ENCODE measurements around the gene ONECUT1. TPM values are rescaled to one million over a fixed set of nuclear protein-coding genes. Genes with fewer than 3 reads are reported as not detected.

ONECUT1 gene
- total and polyA plus RNA-seq, 11 donors, result not detected

DNA sequence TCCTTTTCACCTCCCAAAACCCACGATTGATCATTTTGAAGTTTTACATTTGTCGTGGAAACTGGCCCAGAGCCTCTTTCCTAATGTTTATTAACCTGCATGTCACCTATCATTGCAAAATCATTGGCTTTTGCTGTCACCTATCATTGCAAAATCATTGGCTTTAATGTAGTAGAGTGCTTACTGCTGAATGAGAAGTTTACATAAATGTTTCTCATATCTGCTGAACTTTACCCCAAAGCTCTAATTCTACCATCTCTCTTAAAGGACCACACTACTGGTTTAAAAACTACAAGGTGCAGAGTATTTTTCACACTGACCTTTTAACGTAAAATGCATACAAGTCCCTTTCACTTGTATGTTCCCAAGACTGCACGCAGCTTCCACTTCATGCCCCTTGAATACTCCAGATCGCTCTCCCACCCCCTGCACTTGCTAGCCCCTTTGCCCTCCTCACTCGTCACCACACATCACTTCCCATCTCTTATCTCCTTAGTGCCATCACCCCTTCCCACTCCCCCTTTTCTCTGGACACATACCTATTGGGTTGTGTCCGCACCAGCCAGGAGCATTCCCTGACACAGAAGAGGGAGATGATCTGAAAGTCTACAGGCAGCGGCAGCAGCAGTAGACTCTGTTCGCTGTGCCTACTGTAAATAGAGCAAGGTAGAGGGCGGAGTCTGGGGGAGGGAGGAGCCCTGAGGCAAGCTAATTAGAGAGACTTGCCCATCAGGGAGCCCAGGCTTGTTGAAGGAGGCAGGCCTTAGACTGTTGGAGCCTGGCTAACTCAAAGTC is 80.8 kb downstream of the ONECUT1 start:
- Histone ChIP-seq H3K9me3 (no peaks in the 10 kb centered on the region), H3K27ac (no peak overlapping the region), H3K27me3 (no peaks in the 10 kb centered on the region), H3K4me3 (no peak overlapping the region), H3K4me1 (no peaks in the 10 kb centered on the region), H3K36me3 (no peaks in the 10 kb centered on the region)
- intact Hi-C loops (cut with DNase I), result no loop called here
- no peak for ATAC-seq
- WGBS, 4 donors, result 60 to 69% (median 68%) methylated on average over 10 of the region's 10 CpGs
- TF ChIP-seq, protein P1, sequence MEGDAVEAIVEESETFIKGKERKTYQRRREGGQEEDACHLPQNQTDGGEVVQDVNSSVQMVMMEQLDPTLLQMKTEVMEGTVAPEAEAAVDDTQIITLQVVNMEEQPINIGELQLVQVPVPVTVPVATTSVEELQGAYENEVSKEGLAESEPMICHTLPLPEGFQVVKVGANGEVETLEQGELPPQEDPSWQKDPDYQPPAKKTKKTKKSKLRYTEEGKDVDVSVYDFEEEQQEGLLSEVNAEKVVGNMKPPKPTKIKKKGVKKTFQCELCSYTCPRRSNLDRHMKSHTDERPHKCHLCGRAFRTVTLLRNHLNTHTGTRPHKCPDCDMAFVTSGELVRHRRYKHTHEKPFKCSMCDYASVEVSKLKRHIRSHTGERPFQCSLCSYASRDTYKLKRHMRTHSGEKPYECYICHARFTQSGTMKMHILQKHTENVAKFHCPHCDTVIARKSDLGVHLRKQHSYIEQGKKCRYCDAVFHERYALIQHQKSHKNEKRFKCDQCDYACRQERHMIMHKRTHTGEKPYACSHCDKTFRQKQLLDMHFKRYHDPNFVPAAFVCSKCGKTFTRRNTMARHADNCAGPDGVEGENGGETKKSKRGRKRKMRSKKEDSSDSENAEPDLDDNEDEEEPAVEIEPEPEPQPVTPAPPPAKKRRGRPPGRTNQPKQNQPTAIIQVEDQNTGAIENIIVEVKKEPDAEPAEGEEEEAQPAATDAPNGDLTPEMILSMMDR (IDR thresholded peaks at IDR 0.05), result no peak
- no peak for TF ChIP-seq POLR2A (IDR thresholded peaks at IDR 0.05)
- no peak for DNase-seq

Other genes starting within 250 kb of the ONECUT1 start
- gene ARPP19, start 221.3 kb downstream of the ONECUT1 start, total RNA-seq, result 100 to 1,000 TPM in 7 of 9 donors, 10 to 100 TPM in 2; 77.2 to 182 (median 147) TPM
- 100 to 1,000 TPM in 1 of 2 donors, 10 to 100 TPM in 1; 28.5 to 122 TPM for gene ARPP19, start 221.3 kb downstream of the ONECUT1 start, polyA plus RNA-seq
- 10 to 100 TPM; 21.3 to 51.5 (median 29.8) TPM for gene ATOSA, start 110.9 kb downstream of the ONECUT1 start, total RNA-seq
- gene ATOSA, start 110.9 kb downstream of the ONECUT1 start, polyA plus RNA-seq, result 10 to 100 TPM; 12.2 to 42.7 TPM